Neural crest cell (in vitro differentiated cells): ENCODE results near the gene ELK4. TPM values are rescaled to one million over a fixed set of nuclear protein-coding genes. Genes with fewer than 3 reads are reported as not detected.
A peak's percentile ranks its signal among the peaks of the same experiment; 100 is the strongest.

ENCODE experiments used
- DNase-seq: peaks from one replicate; pipeline ENCODE4 v3.0.0; 2021; ENCODE audit warnings: low read depth, mixed read lengths, low spot score
- H3K27ac Mint-ChIP-seq: one replicate; pipeline ENCODE4 v1.8.0; 2021; ENCODE audit warnings: mild to moderate bottlenecking, mixed read lengths; ENCODE audit not compliant: unreplicated experiment
- H3K27me3 Mint-ChIP-seq: 2 replicates; pipeline ENCODE4 v1.8.0; 2021; ENCODE audit warnings: low read depth, mild to moderate bottlenecking, mixed read lengths
- H3K36me3 Mint-ChIP-seq: 2 replicates; pipeline ENCODE4 v1.8.0; 2021; ENCODE audit warnings: low read depth, mild to moderate bottlenecking, mixed read lengths
- H3K4me1 Mint-ChIP-seq: 2 replicates; pipeline ENCODE4 v1.8.0; 2021; ENCODE audit warnings: mixed read lengths
- H3K4me3 Mint-ChIP-seq: one replicate; pipeline ENCODE4 v1.8.0; 2021; ENCODE audit warnings: mild to moderate bottlenecking, mixed read lengths
- H3K9me3 Mint-ChIP-seq: 2 replicates; pipeline ENCODE4 v1.8.0; 2021; ENCODE audit warnings: mixed read lengths
- CTCF ChIP-seq: fragments of 200-600 bp; sonication (generic); conservative IDR thresholded peaks from 2 replicates; pipeline ENCODE4 v1.5.0; 2021; ENCODE audit warnings: antibody characterized with exemption, mild to moderate bottlenecking
- total RNA-seq: library from RNA; stranded (reverse); gene quantifications from 2 replicates; pipeline ENCODE4 v1.2.1, GENCODE V29; 2021

ELK4 gene
- total RNA-seq, 1 donor from 2014 or later, result 30.1 TPM

- Mint-ChIP-seq H3K36me3 (peaks cover 11% of the 10 kb centered on the region), H3K27me3 (no peaks in the 10 kb centered on the region), H3K27ac (no peak overlapping the region), H3K4me3 (no peak overlapping the region), H3K9me3 (no peaks in the 10 kb centered on the region), H3K4me1 (no peaks in the 10 kb centered on the region)
- no peak for TF ChIP-seq CTCF
- DNase-seq, result no peak
Observed at GRCh38 chr1:205620269-205620668, 11.5 kb downstream of the ELK4 start.

DNA sequence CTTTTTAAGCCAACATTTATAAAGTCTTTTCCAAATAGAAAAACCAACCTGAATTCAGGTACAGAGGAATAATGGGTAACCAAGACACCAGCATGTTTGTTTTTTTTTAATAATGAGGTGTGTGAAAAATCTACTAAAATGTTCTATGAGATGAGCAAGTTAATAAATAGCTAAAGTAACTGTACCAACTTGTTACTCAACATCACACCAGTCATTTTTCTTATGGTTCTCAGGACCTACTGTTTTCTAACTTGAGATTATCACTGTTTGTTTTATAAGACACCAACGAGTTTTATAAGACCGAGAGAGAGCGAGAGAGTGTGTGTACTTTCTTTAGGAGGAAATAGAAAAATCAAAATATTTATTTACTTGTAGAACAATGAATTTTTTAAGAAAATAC is 12.4 kb downstream of the ELK4 start:
- no peak for TF ChIP-seq CTCF
- no peaks in the 10 kb centered on the region for H3K9me3 Mint-ChIP-seq
- no peak overlapping the region for H3K27ac Mint-ChIP-seq
- no peaks in the 10 kb centered on the region for H3K27me3 Mint-ChIP-seq
- no peaks in the 10 kb centered on the region for H3K4me1 Mint-ChIP-seq
- peaks cover 11% of the 10 kb centered on the region for H3K36me3 Mint-ChIP-seq
- no peak for DNase-seq
- H3K4me3 Mint-ChIP-seq, result no peak overlapping the region

DNA sequence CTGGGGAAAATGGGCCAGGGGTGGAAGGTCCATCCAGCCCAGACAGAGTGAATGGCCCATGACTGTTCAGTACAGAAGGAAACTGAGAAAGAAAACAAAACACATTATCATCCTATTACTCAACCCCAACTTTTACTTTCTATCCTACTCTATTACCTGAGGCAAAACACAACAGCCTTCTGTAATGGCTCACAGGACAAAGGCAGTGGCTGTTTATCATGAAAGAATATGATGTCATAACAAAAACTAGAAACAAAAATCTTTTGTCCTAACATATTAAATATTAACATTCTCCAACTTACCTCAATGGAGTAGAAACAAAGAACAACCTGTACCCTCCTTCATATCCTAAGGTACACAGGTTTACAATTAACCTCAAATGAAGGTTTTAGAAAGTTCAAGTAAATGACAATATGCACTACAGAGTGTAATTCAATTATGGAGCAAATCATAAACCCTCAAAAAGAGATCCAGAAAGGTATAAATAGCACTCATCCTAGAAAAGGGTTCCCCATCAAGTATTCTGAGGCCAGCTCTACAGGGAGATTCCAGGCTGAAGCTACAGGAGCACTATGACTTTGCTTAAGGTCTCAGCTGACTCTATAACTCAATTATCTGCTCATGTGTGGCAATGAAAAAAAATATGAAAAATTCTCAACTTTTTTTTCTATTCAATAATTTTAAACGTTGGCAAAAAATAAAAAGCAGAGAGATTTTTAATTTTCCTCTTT is 15.1 kb downstream of the ELK4 start:
- H3K36me3 Mint-ChIP-seq, result peaks cover 11% of the 10 kb centered on the region

DNA sequence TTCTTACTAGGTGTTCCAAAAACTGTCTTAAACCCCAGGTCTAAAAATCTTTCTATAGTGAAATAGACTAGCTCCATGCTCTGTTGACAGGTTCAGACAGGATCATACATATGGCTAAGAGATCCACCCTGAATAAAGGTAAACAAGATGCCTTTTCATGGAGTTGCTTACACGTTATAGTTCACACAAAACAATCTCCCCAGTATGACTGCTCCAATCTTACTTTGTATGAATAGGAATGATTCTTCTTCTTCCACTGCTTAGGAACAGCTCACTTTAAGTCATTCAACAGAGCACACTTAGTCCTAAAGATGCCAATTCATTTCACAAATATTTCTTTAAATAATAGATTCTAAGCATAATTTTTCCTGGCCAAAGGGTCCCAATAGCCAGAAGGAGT is 16.0 kb downstream of the ELK4 start:
- Mint-ChIP-seq H3K9me3 (no peaks in the 10 kb centered on the region), H3K4me3 (no peak overlapping the region), H3K36me3 (peaks cover 11% of the 10 kb centered on the region), H3K27me3 (no peaks in the 10 kb centered on the region), H3K4me1 (no peaks in the 10 kb centered on the region), H3K27ac (no peak overlapping the region)
- DNase-seq, result no peak
- no peak for TF ChIP-seq CTCF

More for the DNA sequence above, 15.1 kb downstream of the ELK4 start:
- no peak for TF ChIP-seq CTCF
- Mint-ChIP-seq H3K4me1 (no peaks in the 10 kb centered on the region), H3K27me3 (no peaks in the 10 kb centered on the region), H3K4me3 (no peak overlapping the region), H3K9me3 (no peaks in the 10 kb centered on the region), H3K27ac (peak overlapping the region; percentile 36)
- no peak for DNase-seq

DNA sequence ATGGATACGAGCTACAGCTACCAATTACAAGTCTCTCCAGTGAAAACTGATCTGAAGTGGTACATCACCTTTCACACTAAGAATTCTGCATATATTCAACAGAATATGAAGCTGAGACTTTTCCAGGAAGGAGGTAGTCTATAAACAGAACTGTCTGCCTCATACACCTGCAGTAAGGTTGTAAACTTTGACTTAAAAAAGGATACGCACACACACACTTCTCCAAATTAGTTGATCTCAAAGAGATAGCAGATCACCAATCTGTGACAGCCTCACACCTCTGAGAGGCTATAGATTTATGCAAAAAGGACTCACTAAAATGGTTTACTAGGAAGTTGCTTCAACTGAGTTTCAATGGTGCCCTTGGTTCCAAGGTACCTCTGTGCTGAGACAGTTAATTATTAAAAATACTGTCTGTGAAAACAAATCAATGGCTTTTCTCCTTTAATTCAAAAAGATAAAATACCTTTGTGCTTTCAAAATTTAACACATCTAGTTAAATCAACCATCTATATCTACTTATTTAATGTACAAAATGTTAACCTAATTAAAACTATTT is 17.9 kb downstream of the ELK4 start:
- Mint-ChIP-seq H3K27me3 (no peaks in the 10 kb centered on the region), H3K27ac (no peak overlapping the region)

More for the DNA sequence above, 17.9 kb downstream of the ELK4 start:
- no peak overlapping the region for H3K4me3 Mint-ChIP-seq
- no peaks in the 10 kb centered on the region for H3K9me3 Mint-ChIP-seq
- no peak for TF ChIP-seq CTCF
- no peak for DNase-seq
- H3K36me3 Mint-ChIP-seq, result peaks cover 5% of the 10 kb centered on the region
- H3K4me1 Mint-ChIP-seq, result no peaks in the 10 kb centered on the region
